GM23338 (cell line): ENCODE measurements around the gene ADCY1. TPM values are rescaled to one million over a fixed set of nuclear protein-coding genes. Genes with fewer than 3 reads are reported as not detected.

Experiments used
- ATAC-seq: fragments of 200-7000 bp; cut with Tn5 transposase; 3 replicates; pipeline ENCODE4 v1.9.1; 2020
- DNase-seq: peaks from one replicate; pipeline ENCODE4 v3.0.0-alpha.2; 2015; ENCODE audit warnings: low spot score
- H2AFZ ChIP-seq: fragments of 200-600 bp; sonication (generic); 2 replicates; pipeline ENCODE4 v1.8.0; 2016; ENCODE audit warnings: antibody characterized with exemption, mild to moderate bottlenecking, moderate library complexity
- H3F3A ChIP-seq: fragments of 200-600 bp; sonication (generic); replicated peaks from 2 replicates; pipeline ENCODE4 v1.8.0; 2017; ENCODE audit warnings: antibody characterized with exemption, mixed run types, low read depth
- H3K27ac ChIP-seq: fragments of 200-600 bp; sonication (generic); 2 replicates; pipeline ENCODE4 v1.6.1; 2016; ENCODE audit warnings: low read depth
- H3K27me3 ChIP-seq: fragments of 200-600 bp; sonication (generic); 2 replicates; pipeline ENCODE4 v1.8.0; 2016; ENCODE audit warnings: mild to moderate bottlenecking, mixed run types, moderate library complexity; ENCODE audit not compliant: insufficient read depth
- H3K36me3 ChIP-seq: fragments of 200-600 bp; sonication (generic); 2 replicates; pipeline ENCODE4 v1.8.0; 2016; ENCODE audit warnings: mild to moderate bottlenecking; ENCODE audit not compliant: insufficient read depth
- H3K4me1 ChIP-seq: fragments of 200-600 bp; sonication (generic); 2 replicates; pipeline ENCODE4 v1.8.0; 2016; ENCODE audit warnings: mild to moderate bottlenecking, moderate library complexity; ENCODE audit not compliant: insufficient read depth
- H3K4me2 ChIP-seq: fragments of 200-600 bp; sonication (generic); 2 replicates; pipeline ENCODE4 v1.7.1; 2017; ENCODE audit warnings: mixed run types
- H3K4me3 ChIP-seq: fragments of 200-600 bp; sonication (generic); 2 replicates; pipeline ENCODE4 v1.6.1; 2016; ENCODE audit warnings: mixed run types
- H3K79me2 ChIP-seq: fragments of 200-600 bp; sonication (generic); replicated peaks from 2 replicates; pipeline ENCODE4 v1.8.0; 2017; ENCODE audit warnings: mild to moderate bottlenecking; ENCODE audit not compliant: insufficient read depth
- H3K9me2 ChIP-seq: fragments of 200-600 bp; sonication (generic); 2 replicates; pipeline ENCODE4 v1.8.0; 2017; ENCODE audit not compliant: insufficient read depth
- H4K20me1 ChIP-seq: fragments of 200-600 bp; sonication (generic); replicated peaks from 2 replicates; pipeline ENCODE4 v1.8.0; 2017; ENCODE audit warnings: mild to moderate bottlenecking; ENCODE audit not compliant: insufficient read depth
- H3K27ac Mint-ChIP-seq: 2 replicates; pipeline ENCODE4 v1.8.0; 2020; ENCODE audit warnings: inconsistent platforms, mild to moderate bottlenecking, moderate library complexity, mixed read lengths
- H3K27me3 Mint-ChIP-seq: 3 replicates; pipeline ENCODE4 v1.8.0; 2022; ENCODE audit warnings: low read depth, mild to moderate bottlenecking, moderate library complexity, mixed read lengths, inconsistent platforms; ENCODE audit not compliant: insufficient read depth, poor library complexity
- H3K36me3 Mint-ChIP-seq: 3 replicates; pipeline ENCODE4 v1.8.0; 2021; ENCODE audit warnings: low read depth, mild to moderate bottlenecking, inconsistent platforms, moderate library complexity, mixed read lengths
- H3K4me1 Mint-ChIP-seq: 3 replicates; pipeline ENCODE4 v1.8.0; 2020; ENCODE audit warnings: mild to moderate bottlenecking, inconsistent platforms, mixed read lengths
- H3K4me3 Mint-ChIP-seq: 3 replicates; pipeline ENCODE4 v1.8.0; 2021; ENCODE audit warnings: moderate library complexity, mild to moderate bottlenecking, inconsistent platforms, mixed read lengths
- H3K9me3 Mint-ChIP-seq: 3 replicates; pipeline ENCODE4 v1.8.0; 2020; ENCODE audit warnings: moderate library complexity, mild to moderate bottlenecking, inconsistent platforms, mixed read lengths
- CREB1 ChIP-seq: fragments of 250-450 bp; sonication (Bioruptor Pico); IDR thresholded peaks from 2 replicates; pipeline ENCODE4 v1.5.0; 2020; ENCODE audit warnings: low read depth, mild to moderate bottlenecking, moderate library complexity
- ETS1 ChIP-seq: IDR thresholded peaks from 2 replicates; pipeline ENCODE4 v1.6.1; 2016; ENCODE audit warnings: antibody characterized with exemption
- EZH2 ChIP-seq: fragments of 200-600 bp; sonication (generic); IDR thresholded peaks from one replicate; pipeline ENCODE4 v1.8.0; 2017; ENCODE audit warnings: antibody characterized with exemption, mild to moderate bottlenecking, low read depth; ENCODE audit not compliant: unreplicated experiment
- EZH2phosphoT487 ChIP-seq: fragments of 200-600 bp; sonication (generic); IDR thresholded peaks from one replicate; pipeline ENCODE4 v1.8.1; 2018; ENCODE audit warnings: antibody characterized with exemption; ENCODE audit not compliant: unreplicated experiment
- JUNB ChIP-seq: IDR thresholded peaks from one replicate; pipeline ENCODE4 v1.6.1; 2016; ENCODE audit warnings: antibody characterized with exemption; ENCODE audit not compliant: unreplicated experiment
- NANOG ChIP-seq: IDR thresholded peaks from 2 replicates; pipeline ENCODE4 v1.6.1; 2016; ENCODE audit warnings: antibody characterized with exemption, borderline replicate concordance
- POLR2AphosphoS5 ChIP-seq: IDR thresholded peaks from 2 replicates; pipeline ENCODE4 v1.6.1; 2016; ENCODE audit warnings: antibody characterized with exemption, low read depth
- STAT1 ChIP-seq: IDR thresholded peaks from one replicate; pipeline ENCODE4 v1.6.1; 2016; ENCODE audit warnings: antibody characterized with exemption; ENCODE audit not compliant: unreplicated experiment
- ZNF114 ChIP-seq: fragments of 250-450 bp; sonication (Bioruptor Pico); IDR thresholded peaks from 2 replicates; pipeline ENCODE4 v1.5.0; 2020; ENCODE audit warnings: mild to moderate bottlenecking, moderate library complexity
- ZNF331 ChIP-seq: fragments of 250-450 bp; sonication (Bioruptor Pico); IDR thresholded peaks from 2 replicates; pipeline ENCODE4 v1.5.0; 2020; ENCODE audit warnings: low read depth, mild to moderate bottlenecking, moderate library complexity
- ZNF462 ChIP-seq: fragments of 250-450 bp; sonication (Bioruptor Pico); IDR thresholded peaks from 2 replicates; pipeline ENCODE4 v1.5.0; 2020; ENCODE audit warnings: mild to moderate bottlenecking, moderate library complexity
- polyA plus RNA-seq: library from polyadenylated mRNA; unstranded; fragments of >200 nt; fragmentation: Nextera tagmentation; extraction: Ambion mirVana; gene quantifications from 2 replicates; pipeline ENCODE4 v1.2.1, GENCODE V29; 2016
- total RNA-seq: library from RNA; depleted of rRNA; stranded (reverse); fragments of >200 nt; shearing (Covaris generic); gene quantifications from 2 replicates; pipeline ENCODE4 v1.2.3, GENCODE V29; 2014
- TF ChIP-seq, protein P1 (sequence below), 2 experiments: fragments of 200-600 bp in 1 of 2; sonication (generic) in 1 of 2; conservative IDR thresholded peaks; 2 replicates each; pipeline versions ENCODE4 v1.5.1 to v1.6.1; 2016 to 2017; ENCODE audit warnings: antibody characterized with exemption in 2 of 2, low read depth in 2 of 2, mild to moderate bottlenecking in 2 of 2, moderate library complexity in 1 of 2
- TF ChIP-seq, protein P2 (sequence below): IDR thresholded peaks from one replicate; pipeline ENCODE4 v1.6.1; 2018; ENCODE audit warnings: antibody characterized with exemption; ENCODE audit not compliant: unreplicated experiment

Gene ADCY1
- total and polyA plus RNA-seq, 2 experiments from 2014 or later: 2.3 to 18.7 TPM

GRCh38 chr7:45586542-45587520 lies 12.7 kb downstream of the ADCY1 start:
- H3K27me3 ChIP-seq: no peaks in the 10 kb centered on the region
- Mint-ChIP-seq H3K36me3 (no peaks in the 10 kb centered on the region; the same call in 2 of the 3 replicates), H3K9me3 (no peaks in the 10 kb centered on the region), H3K27ac (no peak overlapping the region), H3K4me1 (peaks cover 44% of the 10 kb centered on the region), H3K27me3 (peaks cover 13% of the 10 kb centered on the region), H3K4me3 (no peak overlapping the region)
- peaks cover 16% of the 10 kb centered on the region for H3K4me1 ChIP-seq
- DNase-seq (no peak), ATAC-seq (no peak)
- no peaks in the 10 kb centered on the region for H3K9me2 ChIP-seq
- no peak overlapping the region for H3K27ac ChIP-seq
- peaks cover 21% of the 10 kb centered on the region for H3K79me2 ChIP-seq
- no peak overlapping the region for H3K4me2 ChIP-seq
- no peak overlapping the region for H2AFZ ChIP-seq
- TF ChIP-seq CREB1 (no peak), ZNF331 (no peak), ZNF114 (CRISPR knock-in tag) (no peak), EZH2phosphoT487 (no peak), NANOG (no peak), POLR2AphosphoS5 (no peak), ZNF462 (no peak), EZH2 (no peak), JUNB (no peak), ETS1 (no peak), STAT1 (no peak)
- TF ChIP-seq, protein P1, sequence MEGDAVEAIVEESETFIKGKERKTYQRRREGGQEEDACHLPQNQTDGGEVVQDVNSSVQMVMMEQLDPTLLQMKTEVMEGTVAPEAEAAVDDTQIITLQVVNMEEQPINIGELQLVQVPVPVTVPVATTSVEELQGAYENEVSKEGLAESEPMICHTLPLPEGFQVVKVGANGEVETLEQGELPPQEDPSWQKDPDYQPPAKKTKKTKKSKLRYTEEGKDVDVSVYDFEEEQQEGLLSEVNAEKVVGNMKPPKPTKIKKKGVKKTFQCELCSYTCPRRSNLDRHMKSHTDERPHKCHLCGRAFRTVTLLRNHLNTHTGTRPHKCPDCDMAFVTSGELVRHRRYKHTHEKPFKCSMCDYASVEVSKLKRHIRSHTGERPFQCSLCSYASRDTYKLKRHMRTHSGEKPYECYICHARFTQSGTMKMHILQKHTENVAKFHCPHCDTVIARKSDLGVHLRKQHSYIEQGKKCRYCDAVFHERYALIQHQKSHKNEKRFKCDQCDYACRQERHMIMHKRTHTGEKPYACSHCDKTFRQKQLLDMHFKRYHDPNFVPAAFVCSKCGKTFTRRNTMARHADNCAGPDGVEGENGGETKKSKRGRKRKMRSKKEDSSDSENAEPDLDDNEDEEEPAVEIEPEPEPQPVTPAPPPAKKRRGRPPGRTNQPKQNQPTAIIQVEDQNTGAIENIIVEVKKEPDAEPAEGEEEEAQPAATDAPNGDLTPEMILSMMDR (conservative IDR thresholded peaks at IDR 0.05; ENCODE audit: low read depth in 2 of 2): no peak
- TF ChIP-seq, protein P2, sequence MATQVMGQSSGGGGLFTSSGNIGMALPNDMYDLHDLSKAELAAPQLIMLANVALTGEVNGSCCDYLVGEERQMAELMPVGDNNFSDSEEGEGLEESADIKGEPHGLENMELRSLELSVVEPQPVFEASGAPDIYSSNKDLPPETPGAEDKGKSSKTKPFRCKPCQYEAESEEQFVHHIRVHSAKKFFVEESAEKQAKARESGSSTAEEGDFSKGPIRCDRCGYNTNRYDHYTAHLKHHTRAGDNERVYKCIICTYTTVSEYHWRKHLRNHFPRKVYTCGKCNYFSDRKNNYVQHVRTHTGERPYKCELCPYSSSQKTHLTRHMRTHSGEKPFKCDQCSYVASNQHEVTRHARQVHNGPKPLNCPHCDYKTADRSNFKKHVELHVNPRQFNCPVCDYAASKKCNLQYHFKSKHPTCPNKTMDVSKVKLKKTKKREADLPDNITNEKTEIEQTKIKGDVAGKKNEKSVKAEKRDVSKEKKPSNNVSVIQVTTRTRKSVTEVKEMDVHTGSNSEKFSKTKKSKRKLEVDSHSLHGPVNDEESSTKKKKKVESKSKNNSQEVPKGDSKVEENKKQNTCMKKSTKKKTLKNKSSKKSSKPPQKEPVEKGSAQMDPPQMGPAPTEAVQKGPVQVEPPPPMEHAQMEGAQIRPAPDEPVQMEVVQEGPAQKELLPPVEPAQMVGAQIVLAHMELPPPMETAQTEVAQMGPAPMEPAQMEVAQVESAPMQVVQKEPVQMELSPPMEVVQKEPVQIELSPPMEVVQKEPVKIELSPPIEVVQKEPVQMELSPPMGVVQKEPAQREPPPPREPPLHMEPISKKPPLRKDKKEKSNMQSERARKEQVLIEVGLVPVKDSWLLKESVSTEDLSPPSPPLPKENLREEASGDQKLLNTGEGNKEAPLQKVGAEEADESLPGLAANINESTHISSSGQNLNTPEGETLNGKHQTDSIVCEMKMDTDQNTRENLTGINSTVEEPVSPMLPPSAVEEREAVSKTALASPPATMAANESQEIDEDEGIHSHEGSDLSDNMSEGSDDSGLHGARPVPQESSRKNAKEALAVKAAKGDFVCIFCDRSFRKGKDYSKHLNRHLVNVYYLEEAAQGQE: no peak
- no peaks in the 10 kb centered on the region for H4K20me1 ChIP-seq
- no peak overlapping the region for H3K4me3 ChIP-seq
- H3F3A ChIP-seq: no peaks in the 10 kb centered on the region
- H3K36me3 ChIP-seq: no peaks in the 10 kb centered on the region
